Brain microvascular endothelial cell (primary cell): ENCODE results near the gene ASAP3.
A peak's percentile ranks its signal among the peaks of the same experiment; 100 is the strongest.

Experiments used
- DNase-seq: peaks from one replicate; pipeline ENCODE4 v3.0.0-alpha.2; 2020
- H3K27ac ChIP-seq: fragments of 250-450 bp; sonication (Bioruptor Pico); 2 replicates; pipeline ENCODE4 v1.5.1; 2020; ENCODE audit warnings: mild to moderate bottlenecking, moderate library complexity
- H3K27me3 ChIP-seq: fragments of 250-450 bp; sonication (Bioruptor Pico); replicated peaks from 2 replicates; pipeline ENCODE4 v1.5.1; 2020; ENCODE audit warnings: mild to moderate bottlenecking
- H3K36me3 ChIP-seq: fragments of 250-450 bp; sonication (Bioruptor Pico); replicated peaks from 2 replicates; pipeline ENCODE4 v1.5.1; 2020; ENCODE audit warnings: mild to moderate bottlenecking
- H3K4me3 ChIP-seq: 2 replicates; pipeline ENCODE4 v1.5.1; 2011; ENCODE audit warnings: low read depth, mild to moderate bottlenecking, control low read depth, low read length, moderate library complexity
- CTCF ChIP-seq: IDR thresholded peaks from 2 replicates; pipeline ENCODE4 v1.5.1; 2011; ENCODE audit warnings: low read depth, mild to moderate bottlenecking, moderate library complexity, low read length, control low read depth, inconsistent platforms; ENCODE audit errors: missing control alignments
- in situ Hi-C: cut with HindIII; loops from 2 replicates; pipeline ENCODE4 v1.10.0; 2017; ENCODE audit warnings: low sequenced_read_pairs, low pct_ligation_motif_present

The ASAP3 gene

GRCh38 chr1:23387494-23387893 is 96.5 kb downstream of the ASAP3 start:
- no peak for DNase-seq
- H3K27ac ChIP-seq, result no peak overlapping the region
- H3K4me3 ChIP-seq, result no peak overlapping the region
- no peaks in the 10 kb centered on the region for H3K36me3 ChIP-seq
- no peaks in the 10 kb centered on the region for H3K27me3 ChIP-seq
- TF ChIP-seq CTCF, result no peak
- in situ Hi-C loops, result no loop called here

- Histone ChIP-seq H3K36me3 (no peaks in the 10 kb centered on the region), H3K4me3 (no peak overlapping the region), H3K27ac (peak overlapping the region; percentile 28), H3K27me3 (no peaks in the 10 kb centered on the region)
- in situ Hi-C loops, result no loop called here
- DNase-seq, result no peak
- no peak for TF ChIP-seq CTCF
Observed at GRCh38 chr1:23385119-23385621, 98.8 kb downstream of the ASAP3 start.

- Histone ChIP-seq H3K27ac (peak overlapping the region; percentile 28), H3K27me3 (no peaks in the 10 kb centered on the region), H3K36me3 (no peaks in the 10 kb centered on the region), H3K4me3 (no peak overlapping the region)
- TF ChIP-seq CTCF, result no peak
- peak; percentile 76 for DNase-seq
- in situ Hi-C loops, result no loop called here
Observed at GRCh38 chr1:23384312-23385058, 99.5 kb downstream of the ASAP3 start.

GRCh38 chr1:23383577-23384311 is 100.2 kb downstream of the ASAP3 start:
- in situ Hi-C loops, result no loop called here
- no peak for DNase-seq
- TF ChIP-seq CTCF, result no peak
- H3K27ac ChIP-seq, result no peak overlapping the region
- no peaks in the 10 kb centered on the region for H3K27me3 ChIP-seq
- no peaks in the 10 kb centered on the region for H3K36me3 ChIP-seq
- no peak overlapping the region for H3K4me3 ChIP-seq

- in situ Hi-C loops, result no loop called here
- no peak overlapping the region for H3K27ac ChIP-seq
- no peaks in the 10 kb centered on the region for H3K27me3 ChIP-seq
- H3K36me3 ChIP-seq, result no peaks in the 10 kb centered on the region
- TF ChIP-seq CTCF, result no peak
- no peak overlapping the region for H3K4me3 ChIP-seq
- DNase-seq, result no peak
Observed at GRCh38 chr1:23381233-23381885, 102.6 kb downstream of the ASAP3 start.
